HG02798 (cell line): ENCODE measurements around the gene TNFAIP8L1.

Experiments used
- ATAC-seq: cut with Tn5 transposase; IDR thresholded peaks from one replicate; pipeline ENCODE4 v1.9.1; 2021; ENCODE audit warnings: mild to moderate bottlenecking; ENCODE audit not compliant: unreplicated experiment, poor library complexity

TNFAIP8L1 gene

DNA sequence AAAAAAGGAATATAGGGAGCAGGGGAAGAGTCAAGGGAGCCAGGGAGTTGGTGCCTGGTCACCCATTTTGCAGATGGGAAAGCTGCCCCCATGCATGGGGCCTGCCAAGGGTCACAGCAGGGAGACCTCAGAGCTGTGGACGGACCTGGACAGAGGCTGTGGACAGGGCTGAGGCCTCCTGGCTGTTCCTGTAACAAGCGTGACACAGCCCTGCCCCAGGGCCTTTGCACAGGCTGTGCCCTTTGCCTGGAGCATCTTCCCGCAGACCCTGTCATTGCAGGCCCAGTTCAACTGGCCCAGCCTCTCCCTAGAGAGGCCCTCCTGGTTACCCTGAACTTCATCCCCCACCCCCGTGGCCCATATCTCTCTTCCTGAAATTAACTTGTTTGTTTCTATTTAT, 6.4 kb downstream of the TNFAIP8L1 start:
- no peak for ATAC-seq

GRCh38 chr19:4647676-4648644, 8.6 kb downstream of the TNFAIP8L1 start:
- no peak for ATAC-seq

DNA sequence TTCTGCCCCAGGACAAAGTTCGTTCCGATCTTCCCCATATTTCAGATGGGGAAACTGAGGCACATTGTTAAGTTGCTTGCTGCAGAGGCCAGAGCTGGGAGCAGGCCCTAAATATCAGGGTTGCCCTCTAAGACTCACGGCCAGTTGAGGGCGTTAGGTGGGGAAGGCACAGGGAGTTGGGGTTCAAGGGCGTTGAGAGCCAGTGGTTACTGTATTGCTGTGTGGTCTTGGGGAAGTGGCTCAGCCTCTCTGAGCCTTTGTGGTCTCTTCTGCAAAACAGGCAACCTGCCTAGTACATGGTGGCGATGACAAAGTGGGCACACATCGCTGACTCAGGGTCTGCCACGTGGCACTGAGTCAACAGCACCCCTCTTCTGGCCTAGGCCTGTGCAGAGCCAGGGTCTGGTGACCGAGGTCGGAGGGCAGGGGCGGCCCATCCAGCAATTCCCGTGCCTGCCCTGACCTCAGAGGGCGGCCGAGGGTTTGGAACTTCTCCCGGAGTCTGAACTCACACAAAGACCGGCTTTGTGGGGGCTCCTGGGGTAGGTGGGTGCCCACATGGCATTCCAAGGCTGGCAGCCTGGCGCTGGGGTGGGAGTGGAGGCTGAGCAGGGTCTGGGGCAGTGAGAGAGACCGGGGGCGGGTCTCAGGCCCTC, 10.2 kb downstream of the TNFAIP8L1 start:
- no peak for ATAC-seq

GRCh38 chr19:4650159-4650558, 10.8 kb downstream of the TNFAIP8L1 start:
- no peak for ATAC-seq

DNA sequence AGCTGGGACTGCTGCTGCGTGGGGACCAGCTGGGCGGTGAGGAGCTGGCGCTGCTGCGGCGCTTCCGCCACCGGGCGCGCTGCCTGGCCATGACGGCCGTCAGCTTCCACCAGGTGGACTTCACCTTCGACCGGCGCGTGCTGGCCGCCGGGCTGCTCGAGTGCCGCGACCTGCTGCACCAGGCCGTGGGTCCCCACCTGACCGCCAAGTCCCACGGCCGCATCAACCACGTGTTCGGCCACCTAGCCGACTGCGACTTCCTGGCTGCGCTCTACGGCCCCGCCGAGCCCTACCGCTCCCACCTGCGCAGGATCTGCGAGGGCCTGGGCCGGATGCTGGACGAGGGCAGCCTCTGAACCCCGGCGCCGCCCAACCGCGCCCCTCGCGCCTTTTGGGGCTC, 12.8 kb downstream of the TNFAIP8L1 start:
- ATAC-seq = no peak

DNA sequence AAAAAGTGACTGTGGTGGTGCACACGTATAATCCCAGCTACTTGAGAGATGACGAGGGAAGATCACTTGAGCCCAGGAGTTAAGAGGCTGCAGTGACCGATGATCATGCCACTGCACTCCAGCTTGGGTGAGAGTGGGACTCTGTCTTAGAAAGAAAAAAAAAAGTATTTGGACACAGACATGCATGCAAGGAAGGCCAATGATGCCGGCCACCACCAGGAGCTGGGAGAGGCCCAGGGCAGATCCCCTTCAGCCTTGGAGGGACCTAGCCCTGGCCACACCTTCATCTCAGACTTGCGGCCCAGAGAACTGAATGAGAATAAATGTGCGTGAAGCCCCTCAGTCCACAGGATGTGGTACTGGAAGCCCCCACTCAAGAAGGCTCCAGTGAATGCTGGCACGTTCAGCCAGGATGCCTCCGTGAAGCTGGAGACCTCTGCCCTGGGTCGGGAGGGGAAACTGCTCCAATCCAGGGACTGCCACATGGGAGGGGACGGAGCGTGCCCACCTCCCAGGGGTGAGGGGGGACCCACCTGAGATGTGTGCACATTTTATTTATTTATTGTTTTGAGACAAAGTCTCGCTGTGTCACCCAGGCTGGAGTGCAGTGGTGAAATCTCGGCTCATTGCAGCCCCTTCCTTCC, 14.6 kb downstream of the TNFAIP8L1 start:
- ATAC-seq = no peak

DNA sequence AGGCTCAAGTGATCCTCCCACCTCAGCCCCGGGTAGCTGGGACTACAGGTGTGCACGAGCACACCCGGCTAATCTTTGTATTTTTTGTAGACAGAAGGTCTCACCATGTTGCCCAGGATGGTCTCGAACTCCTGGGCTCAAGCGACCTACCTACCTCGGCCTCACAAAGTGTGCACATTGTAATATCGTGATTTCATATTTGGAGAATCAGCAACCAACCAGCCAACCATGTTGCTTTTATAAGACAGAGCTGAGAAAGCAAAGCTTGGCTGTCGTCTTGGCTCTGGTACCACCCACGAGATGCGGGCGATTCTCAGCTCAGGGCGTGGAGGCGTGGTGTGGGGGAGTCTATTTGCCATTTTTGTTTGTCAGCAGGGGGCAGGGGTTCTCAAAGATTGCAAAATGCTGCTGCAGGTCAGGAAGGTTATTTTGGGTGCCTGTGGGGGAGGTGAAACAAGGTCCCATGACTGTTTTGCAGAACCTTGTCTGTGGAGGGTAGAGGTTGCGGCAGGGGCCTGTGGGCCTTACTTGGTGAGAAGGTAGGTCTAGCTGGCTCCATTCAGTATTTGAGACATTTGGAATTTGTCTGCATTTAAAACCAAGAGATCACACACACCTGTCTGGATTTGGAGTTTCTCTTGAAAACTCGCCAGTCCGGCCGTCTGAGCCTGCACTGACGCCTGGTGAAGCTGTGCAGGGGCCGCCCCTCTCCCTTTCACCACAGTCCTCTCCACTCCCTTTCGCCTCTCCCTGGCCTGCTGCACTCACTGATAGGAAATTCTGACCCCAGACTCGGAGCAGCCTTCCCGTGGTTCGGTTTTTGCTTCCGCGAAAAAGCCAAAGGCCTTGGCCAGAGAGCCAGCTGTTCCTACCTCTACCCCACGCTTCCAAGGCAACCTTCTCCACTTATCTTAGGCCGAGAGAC, 15.4 kb downstream of the TNFAIP8L1 start:
- ATAC-seq = no peak

DNA sequence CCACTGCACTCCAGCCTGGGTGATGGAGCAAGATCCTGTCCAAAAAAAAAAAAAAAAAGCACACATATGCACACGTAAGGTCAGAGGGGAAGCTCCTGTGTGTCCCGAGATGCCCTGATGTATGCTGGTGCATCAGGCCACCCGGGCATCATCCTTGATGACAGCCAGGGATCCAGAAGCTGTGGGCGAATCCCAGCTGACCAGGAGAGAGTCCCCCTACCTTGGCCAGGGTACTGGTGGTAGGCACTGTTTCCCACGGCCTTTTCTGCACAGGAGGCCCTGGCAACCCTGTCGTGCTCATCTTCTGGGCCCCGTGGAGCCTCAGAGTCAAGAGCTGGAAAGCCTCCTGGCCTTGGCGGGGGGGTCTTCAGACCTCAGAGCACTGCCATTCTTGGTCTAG, 16.8 kb downstream of the TNFAIP8L1 start:
- no peak for ATAC-seq

- no peak for ATAC-seq
Observed at GRCh38 chr19:4657262-4657661, 17.9 kb downstream of the TNFAIP8L1 start.

GRCh38 chr19:4657835-4658234, 18.5 kb downstream of the TNFAIP8L1 start:
- ATAC-seq = no peak

DNA sequence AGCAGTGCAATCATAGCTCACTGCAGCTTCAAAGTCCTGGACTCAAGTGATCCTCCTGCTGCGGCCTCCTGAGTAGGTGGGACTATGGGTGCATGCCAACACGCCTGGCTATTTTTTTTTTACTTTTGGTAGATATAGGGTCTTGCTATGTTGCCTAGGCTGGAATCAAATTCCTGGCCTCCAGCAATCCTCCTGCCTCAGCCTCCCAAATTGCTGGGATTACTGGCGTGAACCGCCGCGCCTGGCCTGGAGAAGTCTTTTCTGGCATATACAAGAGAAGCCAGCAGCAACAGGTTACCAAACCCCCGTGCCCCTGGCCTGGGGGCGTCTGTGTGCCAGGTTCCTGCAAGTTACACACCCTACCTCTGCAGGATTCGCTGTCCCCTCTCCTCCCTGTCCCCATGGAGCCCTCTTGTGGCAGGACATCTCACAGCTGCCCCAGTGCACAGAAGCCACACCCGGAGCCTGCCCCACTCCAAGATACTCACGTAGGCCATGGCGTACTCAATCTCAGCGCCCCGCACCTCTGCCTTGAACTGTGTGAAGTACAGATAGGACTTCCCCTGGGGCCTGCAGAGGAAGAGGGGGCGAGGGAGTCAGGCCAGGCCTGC, 21.0 kb downstream of the TNFAIP8L1 start:
- no peak for ATAC-seq

DNA sequence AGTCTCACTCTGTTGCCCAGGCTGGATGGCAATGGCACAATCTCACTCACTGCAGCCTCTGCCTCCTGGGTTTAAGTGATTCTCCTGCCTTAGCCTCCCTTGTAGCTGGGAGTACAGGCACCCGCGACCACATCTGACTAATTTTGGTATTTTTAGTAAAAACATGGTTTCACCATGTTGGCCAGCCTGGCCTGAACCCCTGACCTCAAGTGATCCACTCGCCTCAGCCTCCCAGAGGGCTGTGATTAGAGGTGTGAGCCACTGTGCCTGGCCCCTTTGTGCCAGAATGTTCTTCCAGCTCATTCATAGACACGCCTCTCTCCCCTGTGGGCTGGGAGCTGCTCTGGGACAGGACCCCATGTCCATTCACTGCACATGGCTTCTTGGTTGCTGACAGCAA, 21.7 kb downstream of the TNFAIP8L1 start:
- ATAC-seq = no peak

- ATAC-seq = no peak
Observed at GRCh38 chr19:4662020-4662695, 22.8 kb downstream of the TNFAIP8L1 start.

DNA sequence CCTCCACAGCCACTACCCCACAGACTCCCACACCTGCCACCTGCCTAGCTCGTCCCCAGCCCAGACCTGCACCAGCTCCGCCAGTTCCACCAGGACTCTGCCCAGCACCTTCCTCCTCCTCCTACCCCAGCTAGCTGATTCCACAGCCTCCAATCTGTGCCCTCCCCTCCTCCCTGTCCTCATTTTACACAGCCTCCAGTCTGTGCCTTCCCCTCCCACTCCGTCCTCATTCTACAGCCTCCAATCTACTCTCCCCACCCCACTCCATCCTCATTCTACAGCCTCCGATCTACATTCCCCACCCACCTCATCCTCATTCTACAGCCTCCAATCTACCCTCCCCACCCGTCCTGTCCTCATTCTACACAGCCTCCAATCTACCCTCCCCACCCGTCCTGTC, 23.5 kb downstream of the TNFAIP8L1 start:
- ATAC-seq = no peak

DNA sequence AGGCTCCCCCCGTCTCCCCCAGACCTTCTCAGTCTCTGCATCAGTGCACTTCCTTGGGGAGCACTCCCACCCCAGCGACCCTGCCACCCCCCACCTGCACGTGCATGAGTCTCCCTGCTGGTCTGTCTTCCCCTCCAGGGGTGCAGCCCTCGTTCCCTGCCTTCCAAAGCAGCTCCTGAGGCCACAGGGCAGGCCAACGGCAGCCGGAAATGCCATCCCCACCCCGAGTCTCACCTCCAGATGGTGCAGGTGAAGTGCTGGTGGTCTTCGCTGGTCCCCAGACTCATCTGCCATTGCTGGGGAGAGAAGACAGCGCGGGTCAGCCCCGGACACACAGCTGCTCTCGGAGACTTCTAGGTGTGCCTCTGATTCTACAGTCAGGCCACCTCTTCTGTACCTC, 25.3 kb downstream of the TNFAIP8L1 start:
- ATAC-seq = no peak

- peak; percentile 95 for ATAC-seq
Observed at GRCh38 chr19:4669723-4670480, 30.6 kb downstream of the TNFAIP8L1 start, which contains the start of gene MYDGF. TSS of gene MYDGF (minus strand) at chr19:4670342. CDS start at chr19:4670334, 8 bp downstream.

- ATAC-seq = no peak
Observed at GRCh38 chr19:4671185-4671851, 32.0 kb downstream of the TNFAIP8L1 start.

DNA sequence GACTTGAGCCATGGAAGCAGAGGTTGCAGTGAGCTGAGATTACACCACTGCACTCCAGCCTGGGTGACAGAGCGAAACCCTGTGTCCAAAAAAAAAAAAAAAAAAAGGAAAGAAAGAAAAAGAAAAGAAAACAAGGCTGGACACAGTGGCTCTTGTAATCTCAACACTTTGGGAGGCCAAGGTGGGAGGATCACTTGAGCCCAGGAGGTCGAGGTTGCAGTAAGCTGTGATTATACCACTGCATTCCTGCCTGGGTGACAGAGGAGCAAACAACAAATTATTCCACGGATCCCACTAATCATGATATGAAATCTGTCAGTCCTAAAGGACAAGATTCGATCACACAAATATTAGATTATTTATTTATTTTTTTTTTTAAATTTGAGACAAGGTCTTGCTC, 33.9 kb downstream of the TNFAIP8L1 start:
- no peak for ATAC-seq
